Neural progenitor cell (in vitro differentiated cells): ENCODE data around the gene CCL18. TPM values are rescaled to one million over a fixed set of nuclear protein-coding genes. Genes with fewer than 3 reads are reported as not detected.

Source experiments
- small RNA-seq: library from RNA; depleted of rRNA; stranded (forward); fragments of <200 nt; gene quantifications from one replicate; pipeline ENCODE3, GENCODE V24; 2015
- total RNA-seq: library from RNA; depleted of rRNA; stranded (reverse); fragments of >200 nt; gene quantifications from 2 replicates; pipeline ENCODE4 v1.2.3, GENCODE V29; 2015; ENCODE audit warnings: low replicate concordance

The CCL18 gene
- total RNA-seq, 1 donor from 2014 or later = not detected

Small RNA genes within 50 kb of the gene (small RNA-seq; reads per million reads assigned to genes)
- not detected for gene RN7SL301P

Other genes with a start within 250 kb of the CCL18 start
- not detected in 2 replicates for gene HEATR9, start 195.4 kb upstream of the CCL18 start, total RNA-seq
- gene CCL5, start 183.9 kb upstream of the CCL18 start, total RNA-seq = not detected in 2 replicates
- gene RDM1, start 133.5 kb upstream of the CCL18 start, total RNA-seq = 22.8 and 28.8 TPM in 2 replicates
- gene LYZL6, start 120.6 kb upstream of the CCL18 start, total RNA-seq = not detected in 2 replicates
- gene CCL16, start 82.8 kb upstream of the CCL18 start, total RNA-seq = not detected in 2 replicates
- gene CCL14, start 77.5 kb upstream of the CCL18 start, total RNA-seq = not detected in 2 replicates
- gene CCL15, start 62.7 kb upstream of the CCL18 start, total RNA-seq = not detected in 2 replicates
- not detected in 2 replicates for gene CCL23, start 46.3 kb upstream of the CCL18 start, total RNA-seq
- not detected in 2 replicates for gene CCL3, start 25.9 kb downstream of the CCL18 start, total RNA-seq
- not detected in 2 replicates for gene CCL4, start 39.6 kb downstream of the CCL18 start, total RNA-seq
- 3.3 TPM in 1 of 2 replicates, not detected in the other for gene TBC1D3B, start 112.4 kb downstream of the CCL18 start, total RNA-seq
- gene CCL3L1, start 132.5 kb downstream of the CCL18 start, total RNA-seq = 1.2 and 2.9 TPM in 2 replicates
- not detected in 2 replicates for gene CCL4L2, start 146.8 kb downstream of the CCL18 start, total RNA-seq
- gene TBC1D3I, start 200.3 kb downstream of the CCL18 start, total RNA-seq = 0.22 TPM in 1 of 2 replicates, not detected in the other